GM12891 (cell line): ENCODE data around the gene ZNF638.

Source experiments
- DNase-seq: peaks from one replicate; pipeline ENCODE4 v3.0.0; 2011; ENCODE audit warnings: low spot score; ENCODE audit not compliant: insufficient read length
- FAIRE-seq: peaks from 2 replicates; lab custom pipeline; 2011; peaks lifted over from hg19 to GRCh38; lab: Jason Lieb, UNC
- PAX5 ChIP-seq: IDR thresholded peaks from 2 replicates; pipeline ENCODE4 v1.6.1; 2011; ENCODE audit warnings: low read length, moderate library complexity, mild to moderate bottlenecking; ENCODE audit not compliant: insufficient read depth, severe bottlenecking
- POLR2A ChIP-seq: IDR thresholded peaks from 2 replicates; pipeline ENCODE4 v1.6.1; 2011; ENCODE audit warnings: low read depth, low read length, control low read depth
- POLR2AphosphoS5 ChIP-seq: IDR thresholded peaks from 2 replicates; pipeline ENCODE4 v1.6.1; 2011; ENCODE audit warnings: low read depth, low read length, control low read depth
- POU2F2 ChIP-seq: IDR thresholded peaks from 2 replicates; pipeline ENCODE4 v1.6.1; 2011; ENCODE audit warnings: low read depth, mild to moderate bottlenecking, control low read depth, low read length, moderate library complexity
- SPI1 ChIP-seq: IDR thresholded peaks from 2 replicates; pipeline ENCODE4 v1.6.1; 2011; ENCODE audit warnings: low read depth, low read length, control low read depth
- TAF1 ChIP-seq: IDR thresholded peaks from 2 replicates; pipeline ENCODE4 v1.6.1; 2011; ENCODE audit warnings: low read depth, low read length, control low read depth

Gene ZNF638

GRCh38 chr2:71476495-71476894 lies 144.9 kb downstream of the ZNF638 start:
- DNase-seq: no peak
- no peak for FAIRE-seq
- no peak for TF ChIP-seq POLR2A
- no peak for TF ChIP-seq POU2F2
- no peak for TF ChIP-seq PAX5
- TF ChIP-seq TAF1: no peak
- no peak for TF ChIP-seq POLR2AphosphoS5
- no peak for TF ChIP-seq SPI1

- FAIRE-seq: no peak
- TF ChIP-seq SPI1 (no peak), POLR2AphosphoS5 (no peak), POU2F2 (no peak), POLR2A (no peak), TAF1 (no peak)
- DNase-seq: no peak
Measured at GRCh38 chr2:71477231-71477691, 145.7 kb downstream of the ZNF638 start.

- TF ChIP-seq SPI1 (no peak), POU2F2 (no peak), POLR2AphosphoS5 (no peak), TAF1 (no peak), POLR2A (no peak), PAX5 (no peak)
- FAIRE-seq: no peak
- no peak for DNase-seq
Measured at GRCh38 chr2:71478806-71479205, 147.2 kb downstream of the ZNF638 start.

- FAIRE-seq (no peak), DNase-seq (no peak)
- TF ChIP-seq POLR2AphosphoS5 (no peak), SPI1 (no peak), POU2F2 (no peak), POLR2A (no peak), TAF1 (no peak), PAX5 (no peak)
Measured at GRCh38 chr2:71479261-71479660, 147.7 kb downstream of the ZNF638 start.

GRCh38 chr2:71481111-71481510 lies 149.5 kb downstream of the ZNF638 start:
- TF ChIP-seq POU2F2: no peak
- no peak for TF ChIP-seq PAX5
- DNase-seq: no peak
- no peak for FAIRE-seq

GRCh38 chr2:71482055-71482454 lies 150.5 kb downstream of the ZNF638 start:
- DNase-seq: no peak
- FAIRE-seq: no peak

GRCh38 chr2:71483246-71483645 lies 151.7 kb downstream of the ZNF638 start:
- TF ChIP-seq SPI1 (no peak), PAX5 (no peak), POLR2AphosphoS5 (no peak), TAF1 (no peak), POLR2A (no peak), POU2F2 (no peak)
- FAIRE-seq (no peak), DNase-seq (no peak)

More at GRCh38 chr2:71482055-71482454, 150.5 kb downstream of the ZNF638 start:
- no peak for TF ChIP-seq TAF1
- TF ChIP-seq POU2F2: no peak
- TF ChIP-seq POLR2A: no peak
- no peak for TF ChIP-seq PAX5
- TF ChIP-seq POLR2AphosphoS5: no peak
- no peak for TF ChIP-seq SPI1

GRCh38 chr2:71484354-71484753 lies 152.8 kb downstream of the ZNF638 start:
- FAIRE-seq (no peak), DNase-seq (no peak)
- TF ChIP-seq SPI1: no peak
- no peak for TF ChIP-seq PAX5
- no peak for TF ChIP-seq TAF1
- TF ChIP-seq POU2F2: no peak
- TF ChIP-seq POLR2A: no peak
- no peak for TF ChIP-seq POLR2AphosphoS5
